ENCODE measurements around the gene TP53I11. TPM values are rescaled to one million over a fixed set of nuclear protein-coding genes. Genes with fewer than 3 reads are reported as not detected.

Gene TP53I11, protein sequence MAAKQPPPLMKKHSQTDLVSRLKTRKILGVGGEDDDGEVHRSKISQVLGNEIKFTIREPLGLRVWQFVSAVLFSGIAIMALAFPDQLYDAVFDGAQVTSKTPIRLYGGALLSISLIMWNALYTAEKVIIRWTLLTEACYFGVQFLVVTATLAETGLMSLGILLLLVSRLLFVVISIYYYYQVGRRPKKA
- 0.06 and 0.81 TPM in 2 replicates for total RNA-seq (2014; rRNA removed; shearing (Covaris generic); ENCODE audit: low replicate concordance)

DNA sequence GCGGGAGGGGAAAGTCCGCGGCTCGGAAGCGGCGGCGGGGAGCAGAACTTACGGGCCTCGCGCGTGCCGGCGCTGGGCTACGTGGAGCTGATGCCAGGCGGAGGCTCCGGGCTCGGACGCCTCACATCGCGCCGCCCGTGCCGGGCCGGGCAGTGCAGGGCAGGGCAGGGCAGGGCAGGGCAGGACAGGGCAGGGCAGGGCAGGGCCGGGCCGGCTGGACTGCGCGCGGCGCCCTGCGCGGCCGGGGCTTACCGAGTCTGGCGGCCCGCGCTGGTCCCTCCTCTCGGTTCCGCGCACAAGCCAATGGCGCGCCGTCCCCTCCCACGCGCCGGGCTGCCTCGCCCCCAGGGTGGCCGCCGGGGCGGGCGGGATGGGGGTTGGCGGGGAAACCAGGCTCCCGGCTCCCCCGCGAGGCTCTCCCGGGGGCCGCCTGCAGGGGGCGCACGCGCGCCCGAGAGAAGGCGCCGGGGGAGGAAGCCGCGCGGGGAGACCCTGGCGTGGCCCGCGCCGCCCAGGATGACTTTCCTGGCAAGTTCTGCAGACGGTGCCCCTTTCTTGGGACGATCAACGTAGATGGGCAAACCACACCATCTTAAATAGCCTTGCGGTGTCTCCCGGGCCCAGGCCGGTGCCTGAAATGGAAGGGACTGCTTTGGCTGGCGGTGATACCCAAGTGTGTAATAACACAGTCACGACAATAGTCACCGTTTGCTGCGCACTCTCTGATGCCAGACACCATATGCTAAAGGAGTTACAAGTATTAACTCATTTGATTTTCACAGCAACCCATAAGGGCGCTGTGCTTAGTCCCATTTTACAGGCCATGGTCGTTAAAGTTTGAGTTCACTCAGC lies at the start of gene TP53I11:
Gene TP53I11 (minus strand): TSS at position 259 of the 852 bp plus-strand sequence. CDS start 12,548 bp downstream, outside the sequence.
- in situ Hi-C loops (cut with HindIII; ENCODE audit: low pct_unique_long_range_greater_than_20kb, low sequenced_read_pairs), result no loop called here

DNA sequence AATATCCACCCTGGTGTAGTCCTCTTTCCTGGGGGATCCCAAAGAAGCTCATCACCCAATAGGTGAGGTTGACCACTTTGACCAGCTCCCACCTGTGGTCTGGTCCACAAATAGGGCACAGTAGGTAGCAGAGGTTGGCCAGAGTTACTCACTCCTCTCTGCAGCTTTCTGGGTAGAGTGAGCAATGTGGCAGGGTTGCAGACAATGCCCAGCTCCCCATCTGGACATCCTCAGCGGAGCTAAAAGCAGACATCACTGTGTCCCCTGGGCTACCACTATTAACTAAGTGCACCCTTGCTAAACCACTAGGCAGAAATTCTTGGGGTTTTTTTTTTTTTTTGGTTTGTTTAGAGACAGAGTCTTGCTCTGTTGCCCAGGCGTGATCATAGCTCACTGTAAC lies 48.4 kb upstream of the TP53I11 start:
- in situ Hi-C loops (cut with HindIII; ENCODE audit: low pct_unique_long_range_greater_than_20kb, low sequenced_read_pairs), result no loop called here
- no peak for DNase-seq (ENCODE audit: low read depth)

More for the DNA sequence above, at the start of gene TP53I11:
- DNase-seq (ENCODE audit: low read depth), result peak; percentile 58

DNA sequence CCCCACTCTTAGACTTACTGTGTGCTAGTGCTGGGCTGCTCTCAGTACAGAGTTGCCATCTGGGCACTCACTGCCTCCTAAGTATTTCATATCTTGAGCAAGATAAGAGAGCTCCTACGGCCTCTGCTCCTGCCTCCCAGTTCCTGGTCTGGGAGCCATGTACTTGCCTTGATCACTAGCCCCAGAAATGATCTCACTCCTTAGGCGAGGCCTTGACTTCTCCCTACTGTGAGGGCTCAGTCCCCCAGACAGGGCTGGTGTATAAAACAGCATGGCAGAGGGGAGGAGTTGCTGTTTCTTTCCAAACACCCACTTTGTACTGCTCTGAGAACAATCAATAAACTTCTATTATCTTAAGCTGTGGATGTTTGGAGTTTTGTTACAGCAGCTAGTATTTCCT lies 47.4 kb upstream of the TP53I11 start:
- no peak for DNase-seq (ENCODE audit: low read depth)
- in situ Hi-C loops (cut with HindIII; ENCODE audit: low pct_unique_long_range_greater_than_20kb, low sequenced_read_pairs), result no loop called here

DNA sequence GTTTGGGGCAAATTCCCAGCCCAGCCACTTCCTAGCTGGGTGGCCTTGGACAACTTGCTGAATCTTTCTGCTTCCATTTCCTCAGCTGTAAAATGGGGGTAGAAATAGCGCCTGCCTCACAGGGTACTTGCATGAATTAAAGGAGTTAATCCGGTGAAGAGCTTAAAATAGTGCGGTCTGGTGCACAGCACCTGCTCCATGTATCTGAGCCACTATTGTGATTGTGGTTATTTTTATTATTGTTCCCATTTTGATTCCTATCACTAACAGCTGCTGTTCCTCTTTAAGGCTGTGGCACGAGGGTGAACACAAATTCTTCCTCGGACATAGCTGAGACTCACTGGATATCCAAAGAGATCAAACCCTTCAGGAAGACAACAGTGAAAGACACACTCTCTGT lies 46.9 kb upstream of the TP53I11 start:
- in situ Hi-C loops (cut with HindIII; ENCODE audit: low pct_unique_long_range_greater_than_20kb, low sequenced_read_pairs), result no loop called here
- DNase-seq (ENCODE audit: low read depth), result no peak

DNA sequence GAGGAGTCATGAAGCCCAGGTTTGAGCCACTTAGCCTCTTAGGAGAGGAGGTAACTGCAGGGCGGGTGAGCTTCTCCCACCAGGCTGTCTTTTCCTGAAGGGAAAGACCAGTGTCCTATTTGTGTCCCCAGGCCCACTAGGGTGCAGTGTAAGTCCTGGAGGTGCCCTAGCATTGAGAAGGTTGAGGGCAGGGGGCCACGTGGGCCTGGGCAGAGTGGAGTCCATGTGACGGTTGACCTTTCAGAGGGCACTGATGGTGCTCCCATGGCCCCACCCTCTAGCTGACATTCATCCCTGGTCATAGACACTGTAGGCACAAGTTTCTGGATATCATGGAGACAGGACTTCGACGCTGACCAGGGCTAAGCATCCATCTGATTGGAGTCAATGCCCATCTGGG lies 44.1 kb upstream of the TP53I11 start:
- DNase-seq (ENCODE audit: low read depth), result no peak
- in situ Hi-C loops (cut with HindIII; ENCODE audit: low pct_unique_long_range_greater_than_20kb, low sequenced_read_pairs), result no loop called here

DNA sequence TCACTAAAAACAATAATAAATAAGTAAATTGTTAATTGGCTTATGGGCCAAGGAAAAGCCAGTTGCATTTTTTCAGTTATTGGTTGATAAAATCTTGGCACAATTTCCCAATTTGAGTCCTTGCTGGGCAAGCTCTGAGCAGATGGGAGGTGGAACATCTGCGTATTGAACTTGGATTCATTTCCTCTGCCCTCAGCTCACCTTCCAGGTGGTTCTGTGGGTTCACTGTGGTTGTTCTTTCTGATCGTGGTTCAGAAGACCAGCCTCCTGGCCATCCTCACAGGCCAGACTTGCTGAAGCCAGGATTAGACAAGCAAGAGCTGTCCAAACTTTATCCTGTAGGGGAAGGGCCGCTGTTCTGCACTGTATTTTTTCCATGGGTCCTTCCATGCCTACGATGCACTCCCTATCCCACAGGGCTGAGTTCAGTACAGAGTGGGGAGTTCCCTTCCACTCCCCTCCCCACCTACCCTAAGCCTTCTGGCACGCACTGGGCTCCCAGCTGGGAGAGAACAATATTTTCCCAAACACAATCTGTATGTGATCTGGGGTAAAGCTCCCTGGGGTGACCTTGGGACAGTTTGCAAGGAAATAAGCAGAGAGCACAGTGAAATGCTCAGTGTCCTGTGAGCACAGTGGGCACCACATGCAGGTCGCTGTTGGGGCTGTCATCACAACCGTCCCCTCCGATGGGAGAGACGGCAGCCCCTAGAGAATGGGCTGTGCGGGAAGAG lies 43.5 kb upstream of the TP53I11 start:
- no peak for DNase-seq (ENCODE audit: low read depth)
- in situ Hi-C loops (cut with HindIII; ENCODE audit: low pct_unique_long_range_greater_than_20kb, low sequenced_read_pairs), result no loop called here

DNA sequence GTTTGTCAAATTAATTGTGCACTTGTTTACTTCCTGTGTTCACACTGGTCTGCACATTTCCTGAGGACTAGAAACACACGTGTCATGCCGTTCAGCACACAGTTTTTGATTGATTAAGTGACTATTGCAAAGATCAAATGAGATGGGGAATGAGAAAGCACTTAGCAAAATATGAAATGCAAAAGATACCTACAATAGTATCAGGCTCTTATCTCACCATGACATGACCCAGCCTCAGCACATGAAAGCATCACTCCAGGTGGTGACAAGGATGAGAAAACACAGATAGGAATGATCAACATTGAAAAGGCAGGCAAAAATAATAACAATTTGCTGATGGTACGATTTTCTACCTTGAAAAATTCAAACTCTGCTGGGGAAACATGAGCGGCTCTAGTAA lies 42.1 kb upstream of the TP53I11 start:
- in situ Hi-C loops (cut with HindIII; ENCODE audit: low pct_unique_long_range_greater_than_20kb, low sequenced_read_pairs), result no loop called here

DNA sequence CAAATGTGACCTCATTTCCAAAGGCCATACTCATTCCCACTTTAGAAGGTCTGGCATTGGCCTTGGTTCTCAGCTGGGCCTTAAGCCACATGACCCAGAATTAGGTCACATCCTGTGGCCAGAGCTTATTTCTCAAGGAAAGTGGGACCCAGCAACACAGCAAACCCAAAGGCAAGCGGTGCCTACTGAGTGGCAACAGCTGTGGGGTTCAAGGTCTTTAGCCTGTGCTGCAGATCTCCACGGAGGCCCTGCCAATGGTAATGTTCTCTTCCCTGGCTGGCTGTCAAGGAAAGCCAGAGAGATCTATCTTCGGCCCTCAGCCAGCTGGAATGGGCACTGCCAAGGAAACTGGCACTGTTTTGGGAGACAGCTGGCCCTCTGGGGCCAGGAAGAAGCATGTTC lies 41.5 kb upstream of the TP53I11 start:
- no peak for DNase-seq (ENCODE audit: low read depth)
- in situ Hi-C loops (cut with HindIII; ENCODE audit: low pct_unique_long_range_greater_than_20kb, low sequenced_read_pairs), result no loop called here

More for the DNA sequence above, 42.1 kb upstream of the TP53I11 start:
- no peak for DNase-seq (ENCODE audit: low read depth)

DNA sequence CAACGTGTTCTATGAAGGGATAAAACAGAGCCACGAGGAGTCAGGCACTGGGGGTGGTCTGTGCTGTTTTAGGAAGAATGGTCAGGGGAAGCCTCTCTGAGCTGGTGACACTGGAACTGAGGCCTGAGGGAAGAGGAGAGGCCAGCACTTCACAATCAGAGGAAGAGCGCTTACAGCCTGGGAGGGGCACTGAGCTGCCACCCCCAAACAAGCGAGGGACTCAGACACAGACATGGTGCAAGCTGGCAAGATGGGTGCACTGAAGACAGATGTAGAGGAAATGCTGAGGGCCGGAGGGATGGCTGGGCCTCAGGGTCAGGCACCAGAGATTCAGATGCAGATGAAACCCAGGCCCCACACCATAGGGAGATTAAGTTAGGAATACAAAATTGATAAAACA lies 40.0 kb upstream of the TP53I11 start:
- no peak for DNase-seq (ENCODE audit: low read depth)
- in situ Hi-C loops (cut with HindIII; ENCODE audit: low pct_unique_long_range_greater_than_20kb, low sequenced_read_pairs), result no loop called here

DNA sequence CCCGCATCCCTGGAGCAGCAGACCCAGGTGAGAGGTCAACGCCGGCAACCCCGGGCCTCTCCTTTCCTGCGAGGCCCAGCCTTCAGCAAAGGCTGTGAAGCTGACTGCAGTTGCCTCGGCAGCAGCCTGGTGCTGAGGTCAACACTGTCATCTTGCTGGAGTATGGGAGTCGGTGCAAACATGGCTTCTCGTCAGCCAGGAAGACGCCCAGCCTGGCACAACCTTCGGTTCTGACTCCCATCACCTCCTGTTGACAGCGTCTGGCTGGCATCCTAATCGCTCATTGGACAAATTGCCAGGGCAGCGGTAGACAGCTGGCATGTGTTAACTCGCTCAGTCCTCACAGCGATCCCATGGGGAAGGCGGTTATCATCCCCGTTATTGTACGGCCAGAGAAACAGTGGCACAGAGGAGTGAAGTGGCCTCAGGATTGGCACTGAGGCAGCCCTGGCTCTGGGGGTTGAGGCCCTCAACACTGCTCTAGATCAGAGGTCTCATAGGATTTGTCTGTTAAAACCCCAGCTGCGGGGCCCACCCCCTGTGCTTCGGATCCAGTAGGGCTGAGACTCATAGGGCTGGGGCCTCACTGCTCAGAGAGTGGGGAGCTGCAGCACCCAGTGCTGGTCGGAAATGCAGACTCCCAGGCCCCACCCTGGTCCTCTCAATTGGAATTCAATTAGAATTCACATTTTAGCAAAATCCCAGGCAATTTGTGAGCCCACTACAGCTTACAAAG lies 39.3 kb upstream of the TP53I11 start:
- no peak for DNase-seq (ENCODE audit: low read depth)
- in situ Hi-C loops (cut with HindIII; ENCODE audit: low pct_unique_long_range_greater_than_20kb, low sequenced_read_pairs), result no loop called here

DNA sequence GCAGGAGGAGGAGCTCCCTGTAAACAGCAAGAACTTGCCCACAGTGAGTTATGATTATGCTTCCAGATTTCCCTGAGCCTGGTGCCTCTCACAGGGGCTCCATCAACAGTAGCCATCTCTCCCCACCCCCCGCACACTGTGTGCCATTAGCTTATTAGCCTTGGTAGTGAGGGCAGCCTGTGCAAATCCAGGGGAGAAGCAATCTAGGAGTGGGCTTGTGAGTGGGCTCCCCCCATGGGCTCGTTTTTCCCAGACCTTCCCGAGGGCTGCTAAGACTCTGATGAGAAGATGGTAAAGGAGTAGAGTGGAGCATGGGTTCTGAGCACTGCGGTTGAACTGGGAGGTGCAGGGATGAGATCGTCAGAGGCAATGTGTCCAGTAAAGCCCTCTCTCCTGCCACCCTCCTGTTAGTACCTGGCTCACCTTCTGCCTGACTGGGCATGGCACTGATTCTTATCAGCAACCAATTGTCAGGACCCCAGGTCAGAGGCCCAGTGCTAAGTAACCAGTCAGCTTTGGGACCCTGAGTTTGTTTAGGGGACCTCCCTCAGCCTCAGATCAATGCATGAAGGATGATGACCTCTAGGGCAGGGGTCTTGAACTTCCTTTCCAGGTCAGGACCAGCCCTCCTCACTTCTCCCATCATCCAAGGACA lies 38.4 kb upstream of the TP53I11 start:
- in situ Hi-C loops (cut with HindIII; ENCODE audit: low pct_unique_long_range_greater_than_20kb, low sequenced_read_pairs), result no loop called here
- DNase-seq (ENCODE audit: low read depth), result no peak

DNA sequence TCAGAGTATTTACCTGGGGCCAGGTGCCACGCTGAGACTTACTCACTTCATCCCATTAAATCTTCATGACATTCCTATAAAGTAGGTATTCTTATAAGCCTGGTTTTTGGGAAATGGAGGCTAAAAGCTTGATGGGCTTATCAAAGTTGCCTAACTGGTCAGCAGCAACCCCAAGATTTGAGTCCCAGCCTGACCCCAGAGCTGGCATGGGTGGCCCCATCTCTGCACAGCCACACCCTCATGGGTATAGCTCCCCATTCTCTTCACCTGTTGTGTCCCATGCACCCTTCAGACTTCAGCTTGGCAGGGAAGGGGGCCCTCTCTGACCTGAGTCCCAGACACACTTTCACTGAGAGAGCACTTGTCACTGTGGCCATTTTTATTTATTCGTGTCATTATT lies 37.4 kb upstream of the TP53I11 start:
- in situ Hi-C loops (cut with HindIII; ENCODE audit: low pct_unique_long_range_greater_than_20kb, low sequenced_read_pairs), result no loop called here
- no peak for DNase-seq (ENCODE audit: low read depth)

DNA sequence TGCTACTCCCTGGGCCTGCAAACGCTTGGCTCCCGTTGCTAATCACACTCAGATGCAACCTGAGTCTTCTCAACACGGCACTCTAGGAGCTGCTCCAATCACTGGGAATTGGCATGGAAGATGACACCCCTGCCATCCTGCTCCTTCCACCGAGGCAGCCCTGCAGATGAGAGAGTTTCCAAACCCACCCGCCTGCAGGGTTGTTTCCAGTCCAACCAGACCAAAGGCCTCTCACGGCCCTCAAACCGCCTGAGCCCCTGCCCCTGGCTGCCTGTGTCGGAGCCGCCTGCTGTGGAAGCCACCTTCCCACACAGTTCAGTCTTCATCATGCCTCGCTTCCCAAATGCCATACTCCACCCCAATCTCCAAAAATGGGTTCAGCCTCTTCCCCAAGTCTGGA lies 36.8 kb upstream of the TP53I11 start:
- DNase-seq (ENCODE audit: low read depth), result no peak
- in situ Hi-C loops (cut with HindIII; ENCODE audit: low pct_unique_long_range_greater_than_20kb, low sequenced_read_pairs), result no loop called here

DNA sequence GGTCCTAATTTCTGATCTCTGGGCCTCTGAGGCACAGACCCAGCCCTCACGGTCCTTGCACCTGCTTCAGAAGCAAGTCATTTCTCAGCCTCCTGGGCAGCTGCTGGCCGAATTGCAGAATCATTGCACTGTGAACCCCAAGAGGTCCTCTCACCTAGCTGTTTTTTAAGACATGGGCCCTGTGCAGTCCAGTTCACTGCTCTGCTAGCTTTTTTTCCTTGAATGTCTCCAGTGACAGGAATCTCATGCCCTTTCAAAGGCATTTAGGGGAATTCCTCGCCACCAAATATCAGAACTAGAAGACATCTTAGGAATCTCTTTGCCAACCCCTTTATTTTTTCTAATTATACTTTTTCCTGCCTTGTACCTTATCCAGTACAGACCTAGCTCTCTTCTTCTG lies 35.6 kb upstream of the TP53I11 start:
- DNase-seq (ENCODE audit: low read depth), result no peak
- in situ Hi-C loops (cut with HindIII; ENCODE audit: low pct_unique_long_range_greater_than_20kb, low sequenced_read_pairs), result no loop called here

DNA sequence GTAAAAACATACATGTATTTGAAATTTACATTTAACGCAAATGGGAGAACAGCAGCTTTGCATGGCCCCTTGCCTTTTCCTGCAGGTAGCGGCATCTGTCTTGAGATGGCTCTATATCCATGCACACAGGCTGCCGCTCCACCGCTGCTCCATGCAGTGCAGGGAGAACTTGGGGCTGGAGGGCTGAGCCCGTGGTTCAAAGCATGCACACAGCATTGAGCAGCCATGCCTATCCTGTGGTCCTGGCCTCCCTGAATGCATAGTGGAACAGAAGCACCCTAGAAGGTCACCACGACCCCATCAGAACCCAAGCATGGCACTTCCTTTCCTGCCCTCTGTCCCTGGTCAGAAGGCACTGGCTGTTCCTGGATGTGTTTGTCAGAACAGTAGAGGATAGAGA lies 35.0 kb upstream of the TP53I11 start:
- in situ Hi-C loops (cut with HindIII; ENCODE audit: low pct_unique_long_range_greater_than_20kb, low sequenced_read_pairs), result no loop called here
- no peak for DNase-seq (ENCODE audit: low read depth)

DNA sequence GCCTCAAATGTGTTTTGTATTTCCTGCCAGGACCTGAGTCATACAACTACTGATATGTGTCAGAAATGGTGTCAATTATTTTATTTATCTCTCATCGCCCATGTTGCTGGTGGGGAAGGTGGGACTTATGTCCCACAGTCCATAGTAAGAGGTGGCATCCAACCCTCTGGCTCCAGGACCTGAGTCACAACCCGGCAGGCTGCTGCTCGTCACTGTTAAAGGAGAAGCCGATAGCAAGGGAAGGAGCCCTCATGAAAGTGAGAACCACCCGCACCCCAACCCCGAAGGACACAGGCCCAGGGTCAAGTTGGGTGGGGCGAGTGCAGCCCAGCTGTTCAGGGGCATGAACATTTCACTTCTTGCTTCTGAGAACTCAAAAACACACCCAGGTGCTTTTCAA lies 33.1 kb upstream of the TP53I11 start:
- DNase-seq (ENCODE audit: low read depth), result no peak
- in situ Hi-C loops (cut with HindIII; ENCODE audit: low pct_unique_long_range_greater_than_20kb, low sequenced_read_pairs), result no loop called here

DNA sequence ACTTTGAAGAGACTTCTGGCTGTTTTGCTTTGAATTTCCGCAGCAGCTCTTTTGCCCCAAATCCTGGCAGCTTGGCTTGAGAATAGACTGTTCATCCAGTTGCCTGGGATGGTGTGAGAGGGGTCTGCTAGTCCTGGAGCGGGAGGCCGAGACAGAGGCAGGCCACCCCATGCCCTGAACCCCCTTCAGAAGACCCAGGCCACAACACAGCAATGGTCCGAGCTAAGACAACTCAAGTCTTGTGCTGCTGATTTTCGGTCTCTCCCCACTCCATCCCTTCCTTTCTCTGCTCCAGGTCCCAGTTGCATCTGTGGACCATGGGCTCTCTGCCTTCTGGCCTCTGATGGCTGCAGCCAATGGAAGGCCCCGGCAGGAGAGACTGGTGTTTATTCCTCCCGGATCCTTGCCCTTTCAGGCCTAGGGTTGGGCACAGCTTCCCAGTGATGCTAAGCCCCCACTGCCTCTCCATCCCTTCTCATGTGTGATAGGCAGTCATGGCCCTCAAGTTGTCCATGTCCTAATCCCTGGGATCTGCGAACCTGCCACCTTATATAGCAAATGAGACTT lies 31.9 kb upstream of the TP53I11 start:
- in situ Hi-C loops (cut with HindIII; ENCODE audit: low pct_unique_long_range_greater_than_20kb, low sequenced_read_pairs), result no loop called here
- no peak for DNase-seq (ENCODE audit: low read depth)

Data from Caki2 (cell line).